Hepatocyte (in vitro differentiated cells): Measurements from ENCODE around the gene ANKRD2. TPM values are rescaled to one million over a fixed set of nuclear protein-coding genes. Genes with fewer than 3 reads are reported as not detected.

Experiments
- DNase-seq: peaks from one replicate; pipeline ENCODE4 v3.0.0-alpha.2; 2016; ENCODE audit warnings: low spot score
- H2AFZ ChIP-seq: fragments of 200-600 bp; sonication (generic); 2 replicates; pipeline ENCODE4 v1.6.0; 2016; ENCODE audit warnings: antibody characterized with exemption, mild to moderate bottlenecking
- H3K27ac ChIP-seq: fragments of 200-600 bp; sonication (generic); 2 replicates; pipeline ENCODE4 v1.5.1; 2016; ENCODE audit warnings: mild to moderate bottlenecking
- H3K27me3 ChIP-seq: fragments of 200-600 bp; sonication (generic); 2 replicates; pipeline ENCODE4 v1.6.1; 2016
- H3K36me3 ChIP-seq: fragments of 200-600 bp; sonication (generic); replicated peaks from 2 replicates; pipeline ENCODE4 v1.5.1; 2016; ENCODE audit warnings: low read depth; ENCODE audit not compliant: insufficient read depth
- H3K4me1 ChIP-seq: fragments of 200-600 bp; sonication (generic); 2 replicates; pipeline ENCODE4 v1.5.1; 2016; ENCODE audit warnings: mild to moderate bottlenecking, moderate library complexity; ENCODE audit not compliant: insufficient read depth
- H3K4me2 ChIP-seq: fragments of 200-600 bp; sonication (generic); 2 replicates; pipeline ENCODE4 v1.6.0; 2016
- H3K4me3 ChIP-seq: fragments of 200-600 bp; sonication (generic); 2 replicates; pipeline ENCODE4 v1.5.1; 2016; ENCODE audit warnings: mild to moderate bottlenecking
- H3K79me2 ChIP-seq: fragments of 200-600 bp; sonication (generic); 2 replicates; pipeline ENCODE4 v1.6.0; 2017; ENCODE audit warnings: mild to moderate bottlenecking
- H3K9me2 ChIP-seq: fragments of 200-600 bp; sonication (generic); replicated peaks from 2 replicates; pipeline ENCODE4 v1.6.0; 2017; ENCODE audit warnings: mild to moderate bottlenecking; ENCODE audit not compliant: insufficient read depth
- H3K9me3 ChIP-seq: fragments of 200-600 bp; sonication (generic); 2 replicates; pipeline ENCODE4 v1.5.1; 2016; ENCODE audit warnings: low read depth, mild to moderate bottlenecking
- H4K20me1 ChIP-seq: fragments of 200-600 bp; sonication (generic); 2 replicates; pipeline ENCODE4 v1.6.0; 2016; ENCODE audit warnings: mild to moderate bottlenecking; ENCODE audit not compliant: insufficient read depth, poor library complexity, severe bottlenecking
- EZH2 ChIP-seq: fragments of 200-600 bp; sonication (generic); IDR thresholded peaks from 2 replicates; pipeline ENCODE4 v1.6.1; 2016; ENCODE audit warnings: antibody characterized with exemption, mild to moderate bottlenecking, borderline replicate concordance
- EZH2phosphoT487 ChIP-seq: fragments of 200-600 bp; sonication (generic); IDR thresholded peaks from one replicate; pipeline ENCODE4 v1.6.1; 2018; ENCODE audit warnings: antibody characterized with exemption, mild to moderate bottlenecking, low read depth, moderate library complexity; ENCODE audit not compliant: unreplicated experiment, severe bottlenecking
- WGBS: methylation state at CpG from one replicate; pipeline ENCODE4 v1.1.6; 2016; ENCODE audit warnings: low lambda C conversion rate; ENCODE audit errors: missing lambda C conversion rate; 5-methylcytosine and 5-hydroxymethylcytosine counted together
- polyA plus RNA-seq: library from polyadenylated mRNA; unstranded; fragments of >200 nt; fragmentation: Nextera tagmentation; extraction: Ambion mirVana; gene quantifications from 2 replicates; pipeline ENCODE4 v1.2.1, GENCODE V29; 2016
- total RNA-seq: library from RNA; depleted of rRNA; stranded (reverse); fragments of >200 nt; gene quantifications from 2 replicates; pipeline ENCODE4 v1.2.3, GENCODE V29; 2014
- TF ChIP-seq, protein P1 (sequence below): fragments of 200-600 bp; sonication (generic); IDR thresholded peaks from 2 replicates; pipeline ENCODE4 v1.5.1; 2016; ENCODE audit warnings: antibody characterized with exemption, mild to moderate bottlenecking; ENCODE audit not compliant: poor library complexity

ANKRD2 gene
- total and polyA plus RNA-seq, 2 experiments from 2014 or later, result not detected

GRCh38 chr10:97600616-97601015 is 28.0 kb downstream of the ANKRD2 start:
- no peak for DNase-seq
- H3K4me1 ChIP-seq, result no peaks in the 10 kb centered on the region
- no peaks in the 10 kb centered on the region for H3K9me3 ChIP-seq
- H3K4me2 ChIP-seq, result no peak overlapping the region
- no peaks in the 10 kb centered on the region for H3K27me3 ChIP-seq
- TF ChIP-seq EZH2, result no peak
- no peak for TF ChIP-seq EZH2phosphoT487
- TF ChIP-seq, protein P1, sequence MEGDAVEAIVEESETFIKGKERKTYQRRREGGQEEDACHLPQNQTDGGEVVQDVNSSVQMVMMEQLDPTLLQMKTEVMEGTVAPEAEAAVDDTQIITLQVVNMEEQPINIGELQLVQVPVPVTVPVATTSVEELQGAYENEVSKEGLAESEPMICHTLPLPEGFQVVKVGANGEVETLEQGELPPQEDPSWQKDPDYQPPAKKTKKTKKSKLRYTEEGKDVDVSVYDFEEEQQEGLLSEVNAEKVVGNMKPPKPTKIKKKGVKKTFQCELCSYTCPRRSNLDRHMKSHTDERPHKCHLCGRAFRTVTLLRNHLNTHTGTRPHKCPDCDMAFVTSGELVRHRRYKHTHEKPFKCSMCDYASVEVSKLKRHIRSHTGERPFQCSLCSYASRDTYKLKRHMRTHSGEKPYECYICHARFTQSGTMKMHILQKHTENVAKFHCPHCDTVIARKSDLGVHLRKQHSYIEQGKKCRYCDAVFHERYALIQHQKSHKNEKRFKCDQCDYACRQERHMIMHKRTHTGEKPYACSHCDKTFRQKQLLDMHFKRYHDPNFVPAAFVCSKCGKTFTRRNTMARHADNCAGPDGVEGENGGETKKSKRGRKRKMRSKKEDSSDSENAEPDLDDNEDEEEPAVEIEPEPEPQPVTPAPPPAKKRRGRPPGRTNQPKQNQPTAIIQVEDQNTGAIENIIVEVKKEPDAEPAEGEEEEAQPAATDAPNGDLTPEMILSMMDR, result no peak
- H3K4me3 ChIP-seq, result no peak overlapping the region
- H3K9me2 ChIP-seq, result no peaks in the 10 kb centered on the region
- 92% methylated on average over 1 of the region's 1 CpG for WGBS
- H3K27ac ChIP-seq, result no peak overlapping the region
- H3K36me3 ChIP-seq, result no peaks in the 10 kb centered on the region
- no peaks in the 10 kb centered on the region for H3K79me2 ChIP-seq
- no peaks in the 10 kb centered on the region for H4K20me1 ChIP-seq
- no peak overlapping the region for H2AFZ ChIP-seq

DNA sequence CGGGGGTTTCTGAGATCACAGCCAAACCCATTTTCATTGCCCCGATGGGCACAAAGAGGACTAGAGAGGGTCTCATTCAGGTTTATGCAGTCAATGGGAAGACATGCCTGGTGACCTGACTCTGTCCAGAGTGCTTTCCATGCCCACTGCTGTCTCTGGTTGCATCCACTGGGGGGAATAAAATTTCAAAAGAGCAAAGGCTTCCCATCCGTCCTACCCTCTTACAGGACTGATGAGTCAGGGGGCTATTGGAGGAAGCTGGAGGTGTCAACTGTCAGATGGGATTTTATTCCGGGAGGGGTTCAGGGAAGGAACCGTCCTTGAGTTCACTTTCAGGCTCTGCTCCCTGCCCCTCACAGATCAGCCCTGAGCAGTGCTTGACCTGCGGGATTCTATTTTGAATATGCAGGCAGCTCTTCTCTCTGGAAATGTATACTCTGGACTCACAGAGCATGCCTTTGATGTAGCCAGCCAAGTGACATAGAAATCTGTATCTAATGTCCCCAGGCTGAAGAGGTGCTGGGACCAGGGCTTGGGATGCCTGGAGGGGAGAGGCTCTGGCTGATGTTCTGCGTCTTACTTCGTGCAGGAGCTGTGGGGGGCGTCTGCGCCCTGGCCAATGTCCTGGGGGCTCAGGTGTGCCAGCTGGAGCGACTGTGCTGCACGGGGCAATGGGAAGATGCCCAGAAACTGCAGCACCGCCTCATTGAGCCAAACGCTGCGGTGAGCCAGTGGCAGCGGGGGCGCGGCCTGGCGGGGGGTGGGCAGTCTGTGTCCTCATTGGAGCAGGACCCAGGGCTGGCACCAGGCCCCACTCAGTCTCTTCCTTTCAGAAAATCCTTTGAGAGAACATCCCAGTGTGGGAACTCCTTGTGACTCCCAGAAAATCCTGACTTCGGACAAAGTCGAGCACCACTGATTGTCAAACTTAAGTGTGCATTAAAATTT is 29.0 kb downstream of the ANKRD2 start:
- TF ChIP-seq, protein P1, result no peak
- no peak for TF ChIP-seq EZH2phosphoT487
- no peak for TF ChIP-seq EZH2
- no peaks in the 10 kb centered on the region for H3K27me3 ChIP-seq
- no peaks in the 10 kb centered on the region for H3K36me3 ChIP-seq
- no peaks in the 10 kb centered on the region for H3K9me2 ChIP-seq
- no peak overlapping the region for H3K27ac ChIP-seq
- no peaks in the 10 kb centered on the region for H3K9me3 ChIP-seq
- H3K4me1 ChIP-seq, result no peaks in the 10 kb centered on the region
- WGBS, result 85% methylated on average over 21 of the region's 21 CpGs
- H2AFZ ChIP-seq, result no peak overlapping the region
- no peak overlapping the region for H3K4me2 ChIP-seq
- no peak overlapping the region for H3K4me3 ChIP-seq
- H4K20me1 ChIP-seq, result no peaks in the 10 kb centered on the region
- no peaks in the 10 kb centered on the region for H3K79me2 ChIP-seq
- DNase-seq, result no peak

DNA sequence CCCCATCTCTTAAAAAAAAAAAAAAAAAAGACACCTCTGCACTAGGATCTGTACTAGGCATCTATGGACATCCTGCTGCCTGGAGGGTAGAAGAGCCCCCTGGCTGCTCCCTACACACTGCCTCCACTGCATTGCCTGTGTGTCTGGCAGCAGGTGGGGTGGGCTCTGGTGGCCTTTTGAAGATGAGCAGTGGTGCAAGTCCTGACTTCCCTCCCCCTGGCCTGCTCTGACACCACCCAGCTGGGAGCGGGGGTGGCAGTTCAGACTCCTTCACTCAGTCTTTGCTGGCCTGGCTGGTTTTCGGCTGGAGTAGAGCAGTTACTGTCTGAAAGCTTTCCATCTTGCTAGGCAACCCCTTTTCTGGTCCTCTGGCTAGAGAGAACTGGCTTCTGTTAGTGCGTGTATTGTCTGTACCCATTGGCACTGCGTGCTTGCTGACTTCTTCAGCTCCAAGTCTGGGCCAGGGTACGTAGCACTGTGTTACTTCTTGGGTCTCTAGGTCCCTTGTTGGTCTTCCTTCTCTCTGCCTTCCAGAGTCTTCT is 34.6 kb downstream of the ANKRD2 start:
- H3K4me3 ChIP-seq, result no peak overlapping the region
- no peak overlapping the region for H3K27ac ChIP-seq
- H3K27me3 ChIP-seq, result no peaks in the 10 kb centered on the region
- no peaks in the 10 kb centered on the region for H3K4me1 ChIP-seq
- H3K4me2 ChIP-seq, result no peak overlapping the region
- no peaks in the 10 kb centered on the region for H3K9me3 ChIP-seq
- H3K79me2 ChIP-seq, result no peaks in the 10 kb centered on the region
- WGBS, result 90% methylated on average over 5 of the region's 5 CpGs
- H2AFZ ChIP-seq, result no peak overlapping the region
- H3K36me3 ChIP-seq, result no peaks in the 10 kb centered on the region
- TF ChIP-seq, protein P1, result no peak
- TF ChIP-seq EZH2phosphoT487 (no peak), EZH2 (no peak)
- no peaks in the 10 kb centered on the region for H3K9me2 ChIP-seq
- DNase-seq, result no peak
- H4K20me1 ChIP-seq, result no peaks in the 10 kb centered on the region
